ENCODE results near the gene PTPRK.
"Not testable (repeated sequence)": the region's sequence is repeated elsewhere in the genome, so short reads cannot be mapped to it uniquely, and the experiment has no call there.

Gene PTPRK

DNA sequence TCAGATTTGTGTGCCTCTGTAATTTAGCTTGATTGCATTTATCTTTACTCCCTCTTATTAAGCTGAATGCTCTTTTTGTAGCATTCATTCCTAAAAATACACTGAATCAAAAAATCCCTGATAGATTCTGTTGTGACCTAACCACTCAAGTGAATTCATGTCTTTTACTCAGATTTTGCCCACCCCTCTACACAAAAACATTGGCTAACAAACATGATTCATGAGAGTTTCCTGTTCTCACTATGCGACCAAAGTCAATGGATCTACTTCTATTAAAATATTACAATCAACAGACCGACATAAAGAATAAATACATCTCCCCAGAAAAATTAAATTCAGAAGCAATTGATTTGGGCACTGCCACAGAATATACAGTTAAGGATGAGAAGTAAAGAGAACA, 520.0 kb downstream of the PTPRK start:
- no peak overlapping the region for H3K4me3 ChIP-seq (ENCODE audit: low read depth, low read length)
- TF ChIP-seq, protein P1, sequence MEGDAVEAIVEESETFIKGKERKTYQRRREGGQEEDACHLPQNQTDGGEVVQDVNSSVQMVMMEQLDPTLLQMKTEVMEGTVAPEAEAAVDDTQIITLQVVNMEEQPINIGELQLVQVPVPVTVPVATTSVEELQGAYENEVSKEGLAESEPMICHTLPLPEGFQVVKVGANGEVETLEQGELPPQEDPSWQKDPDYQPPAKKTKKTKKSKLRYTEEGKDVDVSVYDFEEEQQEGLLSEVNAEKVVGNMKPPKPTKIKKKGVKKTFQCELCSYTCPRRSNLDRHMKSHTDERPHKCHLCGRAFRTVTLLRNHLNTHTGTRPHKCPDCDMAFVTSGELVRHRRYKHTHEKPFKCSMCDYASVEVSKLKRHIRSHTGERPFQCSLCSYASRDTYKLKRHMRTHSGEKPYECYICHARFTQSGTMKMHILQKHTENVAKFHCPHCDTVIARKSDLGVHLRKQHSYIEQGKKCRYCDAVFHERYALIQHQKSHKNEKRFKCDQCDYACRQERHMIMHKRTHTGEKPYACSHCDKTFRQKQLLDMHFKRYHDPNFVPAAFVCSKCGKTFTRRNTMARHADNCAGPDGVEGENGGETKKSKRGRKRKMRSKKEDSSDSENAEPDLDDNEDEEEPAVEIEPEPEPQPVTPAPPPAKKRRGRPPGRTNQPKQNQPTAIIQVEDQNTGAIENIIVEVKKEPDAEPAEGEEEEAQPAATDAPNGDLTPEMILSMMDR (IDR thresholded peaks at IDR 0.05; ENCODE audit: low read depth, low read length, missing control alignments) = no peak
- DNase-seq (ENCODE audit: low read depth) = no peak

DNA sequence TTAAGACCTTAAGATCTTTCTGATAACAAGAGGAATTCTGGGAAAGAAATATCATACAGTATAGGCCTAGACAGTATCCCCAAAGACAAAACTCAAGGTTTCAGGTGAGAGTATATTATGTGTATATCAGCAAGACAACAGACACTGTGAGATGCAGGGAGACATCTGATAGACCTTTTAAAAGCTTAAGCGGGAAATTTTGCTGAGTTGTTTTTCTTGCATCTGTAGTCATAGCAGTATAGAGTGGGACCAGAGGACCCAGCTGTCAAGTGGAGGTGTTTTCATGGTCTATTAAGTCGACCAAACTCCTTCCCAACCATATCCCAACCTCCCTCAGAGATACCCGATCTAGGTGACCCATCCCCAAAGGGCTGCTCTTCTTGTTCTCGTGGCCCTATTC, 521.4 kb downstream of the PTPRK start:
- TF ChIP-seq, protein P1 (IDR thresholded peaks at IDR 0.05; ENCODE audit: low read depth, low read length, missing control alignments) = no peak
- no peak for DNase-seq (ENCODE audit: low read depth)
- H3K4me3 ChIP-seq (ENCODE audit: low read depth, low read length) = no peak overlapping the region

DNA sequence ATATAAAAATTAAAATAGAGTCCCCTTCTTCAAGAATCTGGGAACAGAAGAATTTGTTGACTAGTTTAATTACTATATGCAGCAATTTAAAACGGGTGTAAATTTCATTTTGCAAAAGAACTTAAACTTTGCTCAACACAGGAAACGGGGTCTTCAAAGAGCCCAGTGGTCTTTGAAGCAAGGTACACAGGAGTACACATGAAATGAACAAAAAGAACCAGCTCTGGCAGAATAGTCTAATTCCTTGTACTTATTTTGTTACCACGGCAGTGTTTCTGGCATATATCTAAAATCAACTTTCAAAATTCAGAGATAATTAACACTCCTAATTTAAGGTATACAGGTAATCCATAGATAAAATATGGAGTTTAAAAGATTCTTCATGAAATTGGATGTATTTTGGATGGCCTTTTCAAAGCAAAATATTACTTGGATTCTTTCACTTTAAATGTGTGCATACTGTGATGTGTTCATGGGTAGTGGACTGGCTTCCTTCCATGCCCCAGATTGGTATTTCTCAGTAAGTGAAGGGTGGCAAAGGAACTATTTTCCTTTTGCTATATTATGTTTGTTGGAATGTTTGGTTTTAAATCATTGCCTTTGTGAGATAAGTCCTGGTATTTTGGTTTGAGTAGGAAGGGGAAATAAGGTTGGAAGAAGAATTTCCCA, 522.8 kb downstream of the PTPRK start:
- no peak for DNase-seq (ENCODE audit: low read depth)
- TF ChIP-seq, protein P1 (IDR thresholded peaks at IDR 0.05; ENCODE audit: low read depth, low read length, missing control alignments) = no peak
- no peak overlapping the region for H3K4me3 ChIP-seq (ENCODE audit: low read depth, low read length)

DNA sequence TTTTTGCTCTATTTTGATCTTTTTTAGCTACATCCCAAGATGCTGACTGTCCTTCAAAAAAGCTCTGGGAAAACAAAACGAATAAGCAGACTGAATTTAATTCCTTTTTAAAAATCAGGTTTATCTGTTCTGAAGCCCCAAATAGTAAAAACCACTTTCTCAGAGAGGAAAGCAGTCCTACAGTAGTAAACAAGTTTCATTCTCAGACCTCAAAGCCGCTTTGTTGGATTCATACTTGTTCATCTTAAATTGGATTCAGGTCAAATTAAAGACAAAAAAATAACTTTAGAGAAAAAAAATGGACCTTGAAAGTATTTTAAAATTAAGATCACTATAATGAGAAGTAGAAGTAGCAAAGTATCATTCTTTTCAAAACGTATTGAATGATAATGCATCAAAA, 523.5 kb downstream of the PTPRK start:
- H3K4me3 ChIP-seq (ENCODE audit: low read depth, low read length) = no peak overlapping the region
- TF ChIP-seq, protein P1 (IDR thresholded peaks at IDR 0.05; ENCODE audit: low read depth, low read length, missing control alignments) = no peak
- DNase-seq (ENCODE audit: low read depth) = no peak

DNA sequence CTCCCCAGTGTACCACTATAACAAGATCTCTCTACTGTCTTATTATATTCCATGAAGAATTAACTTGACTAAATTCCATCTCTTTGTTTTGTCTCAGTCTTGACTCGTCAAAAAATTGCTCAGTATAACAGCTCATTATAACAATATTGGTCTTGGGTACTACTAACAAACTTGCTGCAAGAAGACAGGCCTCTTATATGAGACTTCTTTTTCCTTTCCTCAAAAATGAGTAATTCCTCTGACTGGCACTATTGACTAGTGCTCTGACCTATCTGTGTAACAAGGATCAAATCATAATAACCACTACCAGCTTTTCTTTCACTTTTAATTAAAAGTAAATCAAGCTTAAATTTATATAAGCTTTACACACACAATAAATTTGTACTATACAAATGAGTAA, 528.3 kb downstream of the PTPRK start:
- TF ChIP-seq, protein P1 (IDR thresholded peaks at IDR 0.05; ENCODE audit: low read depth, low read length, missing control alignments) = no peak
- no peak for DNase-seq (ENCODE audit: low read depth)
- H3K4me3 ChIP-seq (ENCODE audit: low read depth, low read length) = no peak overlapping the region

DNA sequence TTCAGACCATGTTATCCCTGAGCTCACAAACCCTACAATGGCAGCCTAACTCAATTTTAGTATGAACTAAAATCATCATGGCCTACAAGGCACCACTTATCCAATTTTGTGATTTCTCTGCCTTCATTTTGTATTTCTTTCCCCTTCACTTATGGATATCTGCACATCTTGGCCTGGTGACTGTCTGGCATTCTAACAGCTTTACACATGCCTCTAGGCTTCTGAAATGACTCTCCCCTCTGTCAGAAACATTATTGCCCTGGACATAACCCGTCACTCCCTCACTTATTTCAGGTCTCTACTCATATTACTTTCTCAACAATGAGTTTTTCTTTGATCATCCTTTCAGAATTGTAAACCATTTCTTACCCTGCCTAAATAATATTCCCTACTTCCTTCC, 530.3 kb downstream of the PTPRK start:
- no peak for DNase-seq (ENCODE audit: low read depth)
- TF ChIP-seq, protein P1 (IDR thresholded peaks at IDR 0.05; ENCODE audit: low read depth, low read length, missing control alignments) = no peak
- H3K4me3 ChIP-seq (ENCODE audit: low read depth, low read length) = no peak overlapping the region

DNA sequence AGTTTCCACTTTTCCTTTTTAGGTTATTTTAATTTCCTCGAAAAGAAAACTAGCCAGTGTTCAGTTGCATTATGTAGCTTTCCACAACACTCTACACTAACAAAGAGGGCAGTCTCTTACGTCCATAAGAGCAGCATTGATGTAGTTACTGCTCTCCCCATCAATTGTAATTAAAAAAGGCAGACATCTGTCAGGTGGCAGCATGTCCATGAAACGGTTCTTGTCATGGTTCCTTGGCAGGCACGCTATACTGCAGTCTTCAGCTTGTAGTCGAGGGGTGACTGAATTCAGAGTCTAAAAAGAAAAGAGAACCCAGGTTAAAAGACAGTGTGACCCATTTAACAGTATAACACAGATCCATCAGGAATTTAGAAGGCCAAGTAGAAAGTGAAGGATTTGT, 539.4 kb downstream of the PTPRK start:
- TF ChIP-seq, protein P1 (IDR thresholded peaks at IDR 0.05; ENCODE audit: low read depth, low read length, missing control alignments) = no peak
- H3K4me3 ChIP-seq (ENCODE audit: low read depth, low read length) = no peak overlapping the region
- DNase-seq (ENCODE audit: low read depth) = no peak

DNA sequence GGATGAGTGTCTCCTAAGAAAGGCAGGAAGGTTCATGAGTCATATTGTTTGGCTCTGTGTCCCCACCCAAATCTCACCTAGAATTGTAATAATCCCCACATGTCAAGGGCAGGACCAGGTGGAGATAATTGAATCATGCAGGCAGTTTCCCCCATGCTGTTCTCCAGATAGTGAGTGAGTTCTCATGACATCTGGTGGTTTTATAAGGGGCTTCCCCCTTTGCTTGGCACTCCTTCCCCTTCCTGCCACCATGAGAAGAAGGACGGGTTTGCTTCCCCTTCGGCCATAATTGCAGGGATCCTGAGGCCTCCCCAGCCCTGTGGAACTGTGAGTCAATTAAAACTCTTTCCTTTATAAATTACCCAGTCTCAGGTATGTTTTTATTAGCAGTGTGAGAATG, 542.2 kb downstream of the PTPRK start:
- not testable (repeated sequence) for DNase-seq (ENCODE audit: low read depth)

More for the DNA sequence above, 542.2 kb downstream of the PTPRK start:
- not testable (repeated sequence) for H3K4me3 ChIP-seq (ENCODE audit: low read depth, low read length)
